Right lobe of liver (tissue), 6 donors: ENCODE measurements around the gene STOX1. TPM values are rescaled to one million over a fixed set of nuclear protein-coding genes. Genes with fewer than 3 reads are reported as not detected.
A peak's percentile ranks its signal among the peaks of the same experiment; 100 is the strongest.

Source experiments
- ATAC-seq, 4 donors: fragments of 200-7000 bp; cut with Tn5 transposase; one replicate each; pipeline ENCODE4 v1.9.1; 2020; ENCODE audit warnings: mild to moderate bottlenecking in 4 of 4, moderate library complexity in 4 of 4
- DNase-seq, 3 donors: peaks; one replicate each; pipeline ENCODE4 v3.0.0-alpha.2; 2020
- H3K27ac ChIP-seq, 3 donors: fragments of 200-600 bp; one replicate each; pipeline ENCODE4 v1.8.0; 2022
- H3K27me3 ChIP-seq, 2 donors: fragments of 200-600 bp; one replicate each; pipeline ENCODE4 v1.8.0; 2022
- H3K36me3 ChIP-seq, 4 donors: fragments of 200-600 bp; sonication (generic) in 1 of 4; one replicate each; pipeline versions ENCODE4 v1.5.1 to v1.8.0; 2017 to 2022; ENCODE audit warnings: control low read depth in 1 of 4
- H3K4me1 ChIP-seq, 4 donors: fragments of 200-600 bp; sonication (generic) in 1 of 4; one replicate each; pipeline versions ENCODE4 v1.5.1 to v1.8.0; 2017 to 2022; ENCODE audit warnings: control low read depth in 1 of 4
- H3K4me3 ChIP-seq, 3 donors: fragments of 200-600 bp; one replicate each; pipeline ENCODE4 v1.8.0; 2022
- H3K9me3 ChIP-seq, 4 donors: fragments of 200-600 bp; sonication (generic) in 1 of 4; one replicate each; pipeline versions ENCODE4 v1.5.1 to v1.8.0; 2017 to 2022; ENCODE audit warnings: control low read depth in 1 of 4
- POLR2A ChIP-seq: fragments of 450-650 bp; IDR thresholded peaks from one replicate; pipeline ENCODE4 v1.6.1; 2017; ENCODE audit warnings: antibody characterized with exemption, mild to moderate bottlenecking
- WGBS: methylation state at CpG from one replicate; pipeline ENCODE4 v1.1.6; 2018; ENCODE audit warnings: low coverage, low lambda C conversion rate; ENCODE audit not compliant: insufficient coverage; ENCODE audit errors: missing lambda C conversion rate; 5-methylcytosine and 5-hydroxymethylcytosine counted together
- intact Hi-C, 2 donors: fragments of 100-400 bp; cut with DNase I; formaldehyde crosslinking; loops; one replicate each; pipeline versions ENCODE4 v1.11.2 to v1.14.1; 2022
- total RNA-seq, 6 experiments: library from RNA; depleted of rRNA in 2 of 6; stranded (reverse); fragments of >200 nt in 2 of 6; fragmentation: NEBNext Ultra II Directional in 3 of 6; extraction: Animal tissue kit (Norgen Biotek cat#: 25700) in 3 of 6; gene quantifications; one replicate each; pipeline versions ENCODE4 v1.1.0 to v1.2.4, GENCODE V29; 2016 to 2023
- TF ChIP-seq, protein P1 (sequence below), 4 donors: fragments of 200-600 bp in 3 of 4; fragments of 450-650 bp in 1 of 4; IDR thresholded peaks; one replicate each; pipeline versions ENCODE4 v1.5.1 to v1.8.0; 2016 to 2022; ENCODE audit warnings: antibody characterized with exemption in 4 of 4, mild to moderate bottlenecking in 2 of 4
- donor health status: DM: no; HTN: yes; CAD: no.
- donor health status: DM: no; HTN: no; CAD: no.
- donor health status: DM: no; HTN: no; CAD: no.
- donor health status: DM: no; HTN: yes; CAD: no.
- donor health status: DM: no; HTN: yes; CAD: no.

Gene STOX1
- total RNA-seq, 6 experiments from 2014 or later = 0.12 to 0.81 (median 0.20) TPM; not detected in 1

DNA sequence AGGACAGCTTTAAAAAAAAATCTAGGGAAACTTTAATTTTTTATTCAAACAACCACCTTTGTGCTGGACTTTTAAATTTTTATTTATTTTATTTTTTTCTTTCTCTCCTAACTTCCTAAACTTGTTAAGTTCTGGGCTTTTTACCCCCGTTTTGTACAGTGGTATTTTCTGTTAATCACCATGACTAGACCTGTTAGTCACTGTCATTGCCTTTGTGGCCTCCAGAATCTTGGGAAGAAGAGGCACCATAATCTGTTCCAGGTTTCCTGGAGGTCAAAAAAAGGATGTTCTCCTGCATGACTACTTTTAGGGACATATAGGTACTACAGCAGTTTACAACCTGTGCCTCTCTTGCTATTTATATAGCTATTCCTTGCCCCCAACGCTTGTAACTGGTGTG is 42.7 kb downstream of the STOX1 start:
- TF ChIP-seq POLR2A = no peak
- TF ChIP-seq, protein P1, sequence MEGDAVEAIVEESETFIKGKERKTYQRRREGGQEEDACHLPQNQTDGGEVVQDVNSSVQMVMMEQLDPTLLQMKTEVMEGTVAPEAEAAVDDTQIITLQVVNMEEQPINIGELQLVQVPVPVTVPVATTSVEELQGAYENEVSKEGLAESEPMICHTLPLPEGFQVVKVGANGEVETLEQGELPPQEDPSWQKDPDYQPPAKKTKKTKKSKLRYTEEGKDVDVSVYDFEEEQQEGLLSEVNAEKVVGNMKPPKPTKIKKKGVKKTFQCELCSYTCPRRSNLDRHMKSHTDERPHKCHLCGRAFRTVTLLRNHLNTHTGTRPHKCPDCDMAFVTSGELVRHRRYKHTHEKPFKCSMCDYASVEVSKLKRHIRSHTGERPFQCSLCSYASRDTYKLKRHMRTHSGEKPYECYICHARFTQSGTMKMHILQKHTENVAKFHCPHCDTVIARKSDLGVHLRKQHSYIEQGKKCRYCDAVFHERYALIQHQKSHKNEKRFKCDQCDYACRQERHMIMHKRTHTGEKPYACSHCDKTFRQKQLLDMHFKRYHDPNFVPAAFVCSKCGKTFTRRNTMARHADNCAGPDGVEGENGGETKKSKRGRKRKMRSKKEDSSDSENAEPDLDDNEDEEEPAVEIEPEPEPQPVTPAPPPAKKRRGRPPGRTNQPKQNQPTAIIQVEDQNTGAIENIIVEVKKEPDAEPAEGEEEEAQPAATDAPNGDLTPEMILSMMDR (IDR thresholded peaks at IDR 0.05) = no peak
- H3K36me3 ChIP-seq = no peaks in the 10 kb centered on the region
- 81% methylated on average over 2 of the region's 2 CpGs for WGBS
- DNase-seq (no peak), ATAC-seq (no peak)
- intact Hi-C loops = no loop called here
- peaks cover 0 to 26% (median 0%) of the 10 kb centered on the region in 4 donors for H3K4me1 ChIP-seq
- no peak overlapping the region for H3K4me3 ChIP-seq
- no peaks in the 10 kb centered on the region for H3K9me3 ChIP-seq
- H3K27ac ChIP-seq = peak overlapping the region in 1 of 3 donors; percentile 0
- no peaks in the 10 kb centered on the region for H3K27me3 ChIP-seq

DNA sequence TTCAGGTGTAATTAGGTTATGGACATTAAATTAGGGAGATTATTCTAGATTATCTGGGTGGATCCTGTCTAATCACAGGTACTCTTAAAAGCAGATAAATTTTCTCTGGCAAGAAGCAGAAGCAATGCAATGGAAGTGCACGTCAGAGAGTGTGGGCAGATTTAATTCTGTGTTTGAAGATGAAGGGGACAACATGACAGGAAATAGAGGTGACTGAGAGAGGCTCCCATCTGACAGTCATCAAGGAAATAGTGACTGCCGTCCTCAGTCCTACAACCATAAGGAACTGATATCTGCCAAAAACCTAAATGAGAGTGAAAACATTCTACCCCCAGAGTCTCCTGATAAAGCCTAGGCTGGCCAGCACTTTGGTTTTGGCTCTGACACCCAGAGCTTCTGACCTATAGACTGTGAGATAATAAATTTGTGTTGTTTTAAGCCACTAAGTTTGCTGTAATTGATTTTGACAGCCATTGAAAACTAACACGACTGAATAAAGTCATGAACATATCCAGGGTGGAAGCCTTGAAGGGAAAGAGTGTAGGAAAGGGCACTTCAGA is 43.3 kb downstream of the STOX1 start:
- Histone ChIP-seq H3K4me3 (no peak overlapping the region), H3K27ac (peak overlapping the region in 1 of 3 donors; percentile 0), H3K27me3 (no peaks in the 10 kb centered on the region), H3K9me3 (no peaks in the 10 kb centered on the region), H3K36me3 (no peaks in the 10 kb centered on the region), H3K4me1 (peaks cover 0 to 26% (median 0%) of the 10 kb centered on the region in 4 donors)
- no peak for ATAC-seq
- DNase-seq = no peak
- TF ChIP-seq POLR2A = no peak
- TF ChIP-seq, protein P1 (IDR thresholded peaks at IDR 0.05) = no peak
- WGBS = 52% methylated on average over 3 of the region's 3 CpGs
- intact Hi-C loops = no loop called here

DNA sequence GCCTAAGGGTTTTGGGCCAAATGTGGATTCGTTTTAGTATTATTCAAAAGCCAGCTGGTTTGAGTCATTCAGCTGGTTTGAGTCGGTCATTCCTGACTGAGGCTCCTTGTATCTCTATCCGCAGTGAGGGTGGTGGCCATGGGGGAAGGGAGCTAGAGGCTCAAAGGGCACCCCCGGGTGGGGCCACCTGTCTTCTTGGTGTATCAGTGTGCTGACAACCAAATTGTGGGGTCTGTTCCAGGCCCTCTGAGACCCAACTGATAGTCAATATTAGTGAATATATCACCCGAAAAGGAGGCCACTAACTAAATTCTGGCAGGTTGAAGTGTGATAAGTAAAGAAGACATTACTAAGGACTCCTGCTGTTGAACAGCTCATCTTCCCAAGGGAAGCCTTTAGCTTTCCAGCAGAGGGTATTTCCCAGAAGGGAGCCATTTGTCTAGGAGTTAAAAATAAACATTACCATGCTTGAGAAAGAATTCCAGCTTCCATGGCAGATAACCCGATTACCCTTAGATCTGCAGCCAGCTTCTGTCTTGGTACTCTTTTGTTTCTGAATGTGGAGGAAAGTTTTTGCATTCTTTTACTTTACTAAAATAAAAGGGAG is 43.9 kb downstream of the STOX1 start:
- Histone ChIP-seq H3K27me3 (no peaks in the 10 kb centered on the region), H3K4me1 (peaks cover 0 to 30% (median 0%) of the 10 kb centered on the region in 4 donors), H3K4me3 (no peak overlapping the region), H3K27ac (peak overlapping the region in 1 of 3 donors; percentile 0), H3K9me3 (no peaks in the 10 kb centered on the region), H3K36me3 (no peaks in the 10 kb centered on the region)
- DNase-seq (no peak), ATAC-seq (no peak)
- TF ChIP-seq, protein P1 (IDR thresholded peaks at IDR 0.05) = no peak
- TF ChIP-seq POLR2A = no peak
- intact Hi-C loops = no loop called here
- WGBS = 31% methylated on average over 5 of the region's 6 CpGs

DNA sequence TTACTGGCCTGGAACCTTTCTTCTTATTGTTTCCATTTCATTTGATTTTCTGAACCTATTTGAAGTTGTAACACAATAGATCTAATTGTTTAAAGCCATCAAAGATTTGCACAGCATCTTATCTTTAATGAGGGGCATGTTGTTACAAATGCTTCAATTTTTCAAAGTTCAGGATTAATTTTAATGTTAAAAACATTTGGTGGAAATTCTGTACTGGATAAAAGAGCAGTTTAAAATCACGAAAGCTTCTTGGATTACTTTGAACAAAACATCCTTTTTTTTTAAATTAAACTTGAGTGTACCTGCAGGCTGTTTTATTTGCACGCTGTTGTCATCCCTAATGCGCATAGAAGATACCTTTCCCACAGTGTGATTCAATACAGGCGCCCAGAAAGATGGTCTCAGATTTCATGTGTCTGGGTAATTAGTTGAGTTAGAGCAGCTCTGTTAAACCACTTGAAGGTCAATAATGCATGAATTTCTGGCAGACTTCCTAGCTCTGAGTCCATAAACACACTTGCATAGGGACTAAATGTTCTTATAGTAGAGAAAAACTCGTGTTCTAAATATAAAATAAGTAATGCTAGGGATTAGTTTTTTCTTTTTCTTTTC is 44.5 kb downstream of the STOX1 start:
- peaks cover 0 to 33% (median 0%) of the 10 kb centered on the region in 4 donors for H3K4me1 ChIP-seq
- H3K27ac ChIP-seq = no peak overlapping the region
- no peaks in the 10 kb centered on the region for H3K36me3 ChIP-seq
- intact Hi-C loops = no loop called here
- H3K27me3 ChIP-seq = no peaks in the 10 kb centered on the region
- no peak overlapping the region for H3K4me3 ChIP-seq
- DNase-seq = no peak
- TF ChIP-seq, protein P1 (IDR thresholded peaks at IDR 0.05) = no peak
- no peak for TF ChIP-seq POLR2A
- no peaks in the 10 kb centered on the region for H3K9me3 ChIP-seq
- peak in 1 of 4 donors; percentile 19 for ATAC-seq
- WGBS = 69% methylated on average over 5 of the region's 5 CpGs
